ENCODE measurements around the gene POLR1A.

POLR1A gene

DNA sequence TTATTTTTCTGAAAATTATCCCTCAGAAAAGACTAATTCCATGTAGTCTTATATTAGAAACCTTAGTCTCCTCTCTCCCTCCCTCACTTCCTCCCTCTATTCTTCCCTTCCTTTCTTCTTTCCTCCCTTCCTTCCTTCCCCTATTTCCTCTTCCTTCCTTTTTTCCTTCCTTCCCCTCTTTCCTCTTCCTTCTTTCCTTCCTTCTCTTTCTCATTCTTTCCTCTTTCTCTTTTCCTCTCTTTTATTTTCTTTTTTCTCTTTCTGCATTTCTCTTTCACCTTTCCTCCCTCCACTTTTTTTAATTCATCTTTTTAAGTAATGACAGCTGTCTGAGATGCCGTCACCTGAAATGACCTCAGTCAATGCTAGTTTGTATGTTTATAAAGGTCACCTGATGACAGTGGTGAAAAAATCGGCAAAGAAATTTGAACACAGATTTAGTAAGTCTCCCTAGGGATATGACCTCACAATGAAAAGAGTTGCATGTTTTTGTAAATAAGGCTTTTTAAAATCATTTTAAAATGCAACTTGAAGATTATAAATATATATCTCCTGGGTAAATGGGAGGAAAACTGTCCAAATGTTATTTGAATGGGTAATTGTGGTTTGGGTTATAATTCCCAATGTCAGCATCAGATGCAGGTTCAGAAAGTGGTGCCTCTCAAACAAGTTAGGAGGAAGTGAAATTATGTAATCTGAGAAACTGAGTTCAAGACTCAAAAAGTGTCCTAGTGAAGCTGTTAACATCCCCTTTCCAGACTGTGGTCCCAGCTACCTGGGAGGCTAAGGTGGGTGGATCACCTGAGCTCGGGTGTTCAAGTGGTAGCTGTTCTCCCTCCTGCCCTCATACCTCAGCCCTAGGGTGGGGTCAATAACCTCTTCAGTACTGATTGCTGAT, 126.6 kb downstream of the POLR1A start:
- no peak for ATAC-seq
- no peak for DNase-seq

- ATAC-seq (no peak), DNase-seq (no peak)
These were observed 129.4 kb downstream of the POLR1A start for GRCh38 chr2:85976106-85976920.

GRCh38 chr2:85975581-85975980, 130.1 kb downstream of the POLR1A start:
- ATAC-seq: no peak

DNA sequence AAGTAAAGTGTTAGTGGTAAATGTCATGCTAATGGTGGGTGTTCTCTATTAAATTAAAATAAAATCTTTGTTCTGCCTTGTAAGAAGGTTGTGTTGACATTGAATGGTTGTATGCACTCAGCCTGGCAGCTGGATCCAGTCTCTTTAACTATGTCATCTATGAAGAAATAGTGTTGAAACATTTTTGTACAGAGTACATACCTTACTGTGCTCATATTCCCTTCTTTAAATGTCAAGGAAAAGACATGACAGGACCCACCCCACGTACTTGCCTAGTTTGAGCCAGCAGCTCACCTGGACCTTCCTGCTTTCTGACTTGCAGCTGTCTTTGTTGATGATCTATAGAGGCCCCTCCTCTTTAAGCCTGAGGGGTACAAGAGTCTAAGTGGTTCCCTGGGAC, 131.3 kb downstream of the POLR1A start:
- DNase-seq (no peak), ATAC-seq (no peak)

More at GRCh38 chr2:85975581-85975980, 130.1 kb downstream of the POLR1A start:
- DNase-seq: no peak

- ATAC-seq (no peak), DNase-seq (no peak)
These were observed 133.3 kb downstream of the POLR1A start for GRCh38 chr2:85972355-85972754.

DNA sequence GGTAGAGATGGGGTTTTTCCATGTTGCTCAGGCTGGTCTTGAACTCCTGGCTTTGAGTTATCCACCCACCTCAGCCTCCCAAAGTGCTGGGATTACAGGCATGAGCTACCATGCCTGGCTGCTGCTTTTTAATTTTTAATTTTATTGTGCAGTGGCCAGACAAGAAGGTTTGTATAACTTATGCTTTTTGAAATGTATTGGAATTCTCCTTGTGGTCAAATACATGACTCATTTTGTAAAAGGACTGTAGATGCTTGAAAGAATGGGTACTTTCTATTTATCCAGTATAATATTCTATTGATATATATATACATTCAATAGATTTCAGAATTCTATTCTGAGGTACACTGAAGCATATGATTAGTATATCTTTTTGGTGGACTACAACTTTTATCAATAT, 134.3 kb downstream of the POLR1A start:
- no peak for DNase-seq
- ATAC-seq: no peak
